WTC11 (cell line): ENCODE data around the gene CTNNA2. TPM values are rescaled to one million over a fixed set of nuclear protein-coding genes. Genes with fewer than 3 reads are reported as not detected.

Experiments
- ATAC-seq: fragments of 200-7000 bp; cut with Tn5 transposase; 2 replicates; pipeline ENCODE4 v1.10.0; 2021; ENCODE audit warnings: mild to moderate bottlenecking, moderate library complexity
- CTCF ChIA-PET: fragments of 300-600 bp; sonication (Branson Sonifier 250); formaldehyde crosslinking; loops from one replicate; lab custom pipeline; 2021; ENCODE audit warnings: antibody characterized with exemption; lab: Charles Lee
- POLR2A ChIA-PET: fragments of 350-600 bp; sonication (Branson Sonifier 250); formaldehyde crosslinking; loops from one replicate; lab custom pipeline; 2021; ENCODE audit warnings: antibody characterized with exemption; lab: Charles Lee
- DNase-seq: peaks from one replicate; pipeline ENCODE4 v3.0.0; 2021; ENCODE audit warnings: low spot score
- H3K27ac Mint-ChIP-seq: 2 replicates; pipeline ENCODE4 v1.8.0; 2021; ENCODE audit warnings: mixed read lengths
- H3K27me3 Mint-ChIP-seq: 2 replicates; pipeline ENCODE4 v1.8.0; 2021; ENCODE audit warnings: low read depth, mild to moderate bottlenecking, moderate library complexity, mixed read lengths
- H3K36me3 Mint-ChIP-seq: 2 replicates; pipeline ENCODE4 v1.8.0; 2021; ENCODE audit warnings: mixed read lengths
- H3K4me1 Mint-ChIP-seq: 2 replicates; pipeline ENCODE4 v1.8.0; 2022; ENCODE audit warnings: mixed read lengths
- H3K4me3 Mint-ChIP-seq: 2 replicates; pipeline ENCODE4 v1.8.0; 2021; ENCODE audit warnings: mild to moderate bottlenecking, moderate library complexity, mixed read lengths
- H3K9me3 Mint-ChIP-seq: 2 replicates; pipeline ENCODE4 v1.8.0; 2021; ENCODE audit warnings: mixed read lengths
- ATF2 ChIP-seq: sonication (generic); formaldehyde crosslinking; IDR thresholded peaks from 2 replicates; pipeline ENCODE4 v1.8.1; 2022; ENCODE audit warnings: low read depth, missing genetic modification reagents, borderline replicate concordance
- ATF3 ChIP-seq: sonication (generic); formaldehyde crosslinking; conservative IDR thresholded peaks from 2 replicates; pipeline ENCODE4 v1.8.1; 2022; ENCODE audit warnings: mild to moderate bottlenecking, missing genetic modification reagents
- CBFB ChIP-seq: sonication (generic); formaldehyde crosslinking; IDR thresholded peaks from 2 replicates; pipeline ENCODE4 v1.8.1; 2022; ENCODE audit warnings: mild to moderate bottlenecking, low read depth, missing genetic modification reagents
- E2F1 ChIP-seq: sonication (generic); formaldehyde crosslinking; IDR thresholded peaks from 2 replicates; pipeline ENCODE4 v1.8.0; 2022; ENCODE audit warnings: mild to moderate bottlenecking, missing genetic modification reagents
- HMGXB4 ChIP-seq: sonication (generic); formaldehyde crosslinking; IDR thresholded peaks from 2 replicates; pipeline ENCODE4 v1.8.1; 2023; ENCODE audit warnings: mild to moderate bottlenecking, moderate library complexity, missing genetic modification reagents
- MLX ChIP-seq: sonication (generic); formaldehyde crosslinking; IDR thresholded peaks from 2 replicates; pipeline ENCODE4 v1.8.1; 2023; ENCODE audit warnings: mild to moderate bottlenecking, missing genetic modification reagents, moderate library complexity
- PRDM15 ChIP-seq: sonication (generic); formaldehyde crosslinking; IDR thresholded peaks from 2 replicates; pipeline ENCODE4 v1.8.0; 2022; ENCODE audit warnings: missing genetic modification reagents
- SMAD3 ChIP-seq: sonication (generic); formaldehyde crosslinking; IDR thresholded peaks from 2 replicates; pipeline ENCODE4 v1.8.0; 2022; ENCODE audit warnings: missing genetic modification reagents, mild to moderate bottlenecking, borderline replicate concordance
- SP1 ChIP-seq: sonication (generic); formaldehyde crosslinking; conservative IDR thresholded peaks from 2 replicates; pipeline ENCODE4 v1.8.1; 2022; ENCODE audit warnings: missing genetic modification reagents
- STAT6 ChIP-seq: sonication (generic); formaldehyde crosslinking; conservative IDR thresholded peaks from 2 replicates; pipeline ENCODE4 v1.8.1; 2023; ENCODE audit warnings: mild to moderate bottlenecking, low read depth, missing genetic modification reagents, moderate library complexity
- TCF7 ChIP-seq: sonication (generic); formaldehyde crosslinking; IDR thresholded peaks from 2 replicates; pipeline ENCODE4 v1.8.0; 2022; ENCODE audit warnings: mild to moderate bottlenecking, low read depth, missing genetic modification reagents, moderate library complexity
- TEAD1 ChIP-seq: sonication (generic); formaldehyde crosslinking; IDR thresholded peaks from 2 replicates; pipeline ENCODE4 v1.8.0; 2022; ENCODE audit warnings: mild to moderate bottlenecking, missing genetic modification reagents
- USF1 ChIP-seq: sonication (generic); formaldehyde crosslinking; IDR thresholded peaks from 2 replicates; pipeline ENCODE4 v1.8.0; 2022; ENCODE audit warnings: mild to moderate bottlenecking, missing genetic modification reagents
- total RNA-seq: library from RNA; stranded (reverse); gene quantifications from 3 replicates; pipeline ENCODE4 v1.2.3, GENCODE V29; 2021

The CTNNA2 gene
- total RNA-seq, 1 experiment from 2014 or later, result 3.8 TPM

- CTCF ChIA-PET, result no interaction called here
- no peaks in the 10 kb centered on the region for H3K27me3 Mint-ChIP-seq
- POLR2A ChIA-PET, result no interaction called here
These were observed 221.7 kb downstream of the CTNNA2 start for GRCh38 chr2:79734518-79734917.

More at GRCh38 chr2:79734518-79734917, 221.7 kb downstream of the CTNNA2 start:
- H3K27ac Mint-ChIP-seq, result no peak overlapping the region
- ATAC-seq (no peak), DNase-seq (no peak)
- TF ChIP-seq ATF2 (no peak), HMGXB4 (CRISPR knock-in tag) (no peak), STAT6 (CRISPR knock-in tag) (no peak), TEAD1 (CRISPR knock-in tag) (no peak), CBFB (CRISPR knock-in tag) (no peak), SP1 (CRISPR knock-in tag) (no peak), USF1 (no peak), E2F1 (CRISPR knock-in tag) (no peak), PRDM15 (CRISPR knock-in tag) (no peak), TCF7 (no peak), SMAD3 (no peak), MLX (no peak), ATF3 (CRISPR knock-in tag) (no peak)
- no peaks in the 10 kb centered on the region for H3K4me1 Mint-ChIP-seq
- H3K36me3 Mint-ChIP-seq, result no peaks in the 10 kb centered on the region
- no peak overlapping the region for H3K4me3 Mint-ChIP-seq
- no peaks in the 10 kb centered on the region for H3K9me3 Mint-ChIP-seq
